PC-9 (cell line): Measurements from ENCODE around the gene ADGRL3. TPM values are rescaled to one million over a fixed set of nuclear protein-coding genes. Genes with fewer than 3 reads are reported as not detected.

ENCODE experiments used
- BruUV-seq: library from RNA; stranded (reverse); fragments of 400-500 nt; replicated peaks from 2 replicates; lab custom pipeline; 2021; lab: Mats Ljungman, UMichigan
- CTCF ChIA-PET: fragments of 300-600 bp; sonication (Branson Sonifier 250); formaldehyde crosslinking; loops from one replicate; lab custom pipeline; 2022; ENCODE audit warnings: antibody characterized with exemption; lab: Charles Lee
- POLR2A ChIA-PET: fragments of 300-600 bp; sonication (Branson Sonifier 250); formaldehyde crosslinking; loops from one replicate; lab custom pipeline; 2022; ENCODE audit warnings: antibody characterized with exemption; ENCODE audit not compliant: unreplicated experiment; lab: Charles Lee
- DNase-seq, 2 experiments: peaks; one replicate each; pipeline versions ENCODE4 v3.0.0 to v3.0.0-alpha.2; 2015 to 2022; ENCODE audit warnings: mixed read lengths in 1 of 2
- H2AFZ ChIP-seq: fragments of 200-600 bp; sonication (generic); 2 replicates; pipeline ENCODE4 v1.8.1; 2017; ENCODE audit warnings: antibody characterized with exemption
- H3F3A ChIP-seq: fragments of 200-600 bp; sonication (generic); 2 replicates; pipeline ENCODE4 v1.8.1; 2017; ENCODE audit warnings: antibody characterized with exemption, mild to moderate bottlenecking, low read depth; ENCODE audit not compliant: insufficient read depth
- H3K27ac ChIP-seq: fragments of 200-600 bp; sonication (generic); 2 replicates; pipeline ENCODE4 v1.6.1; 2016; ENCODE audit warnings: mixed run types
- H3K27me3 ChIP-seq: fragments of 200-600 bp; sonication (generic); 2 replicates; pipeline ENCODE4 v1.6.1; 2016; ENCODE audit warnings: low read depth, mixed run types; ENCODE audit not compliant: insufficient read depth
- H3K36me3 ChIP-seq: fragments of 200-600 bp; sonication (generic); 2 replicates; pipeline ENCODE4 v1.6.1; 2016; ENCODE audit warnings: low read depth, mixed run types
- H3K4me1 ChIP-seq: fragments of 200-600 bp; sonication (generic); replicated peaks from 2 replicates; pipeline ENCODE4 v1.6.1; 2016; ENCODE audit warnings: mixed run types; ENCODE audit not compliant: insufficient read depth
- H3K4me2 ChIP-seq: fragments of 200-600 bp; sonication (generic); 2 replicates; pipeline ENCODE4 v1.6.1; 2017; ENCODE audit warnings: mixed run types
- H3K4me3 ChIP-seq: fragments of 200-600 bp; sonication (generic); 2 replicates; pipeline ENCODE4 v1.6.1; 2016; ENCODE audit warnings: mixed run types
- H3K79me2 ChIP-seq: fragments of 200-600 bp; sonication (generic); 2 replicates; pipeline ENCODE4 v1.6.1; 2017; ENCODE audit warnings: low read depth, mixed run types
- H3K9me2 ChIP-seq: fragments of 200-600 bp; sonication (generic); 2 replicates; pipeline ENCODE4 v1.8.1; 2017; ENCODE audit warnings: mild to moderate bottlenecking; ENCODE audit not compliant: insufficient read depth
- H3K9me3 ChIP-seq: fragments of 200-600 bp; sonication (generic); 2 replicates; pipeline ENCODE4 v1.8.1; 2016; ENCODE audit warnings: low read depth; ENCODE audit not compliant: insufficient read depth
- H4K20me1 ChIP-seq: fragments of 200-600 bp; sonication (generic); 2 replicates; pipeline ENCODE4 v1.8.1; 2017; ENCODE audit not compliant: insufficient read depth
- EZH2 ChIP-seq: fragments of 200-600 bp; sonication (generic); IDR thresholded peaks from 2 replicates; pipeline ENCODE4 v1.8.0; 2017; ENCODE audit warnings: antibody characterized with exemption, low read depth
- intact Hi-C: fragments of 100-400 bp; cut with micrococcal nuclease; formaldehyde crosslinking; loops from one replicate; pipeline ENCODE4 v1.10.0; 2022; ENCODE audit not compliant: unreplicated experiment
- total RNA-seq: library from RNA; stranded (reverse); gene quantifications from 2 replicates; pipeline ENCODE4 v1.2.3, GENCODE V29; 2021
- TF ChIP-seq, protein P1 (sequence below): fragments of 200-600 bp; sonication (generic); conservative IDR thresholded peaks from 2 replicates; pipeline ENCODE4 v1.6.1; 2017; ENCODE audit warnings: mixed run types, antibody characterized with exemption, mild to moderate bottlenecking, moderate library complexity

ADGRL3 gene
- total RNA-seq, 1 experiment from 2014 or later = 1.6 TPM

DNA sequence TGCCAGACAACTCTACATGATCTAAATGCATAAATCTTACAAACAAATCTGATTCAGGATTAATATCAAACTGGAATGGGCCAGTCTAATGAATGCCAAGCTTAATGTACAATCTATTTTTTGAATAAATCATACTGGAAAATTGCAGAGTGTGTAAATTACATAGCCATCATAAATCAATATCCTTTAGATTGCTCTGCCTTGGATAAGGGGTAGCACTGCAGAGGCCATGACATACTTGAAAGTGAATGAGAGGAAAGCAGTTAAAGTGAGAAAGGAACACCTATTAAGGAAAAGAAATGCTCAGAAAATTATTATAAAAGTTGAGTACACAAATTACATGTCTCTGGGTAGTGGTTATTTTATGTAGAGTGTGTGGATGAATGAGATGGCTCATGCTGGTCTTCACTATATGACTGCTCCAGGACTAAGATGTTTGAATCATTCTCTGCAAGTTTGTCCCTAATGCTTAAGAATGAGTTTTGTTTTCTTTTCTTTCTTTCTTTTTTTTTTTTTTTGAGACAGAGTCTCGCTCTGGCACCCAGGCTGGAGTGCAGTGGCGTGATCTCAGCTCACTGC, 100.2 kb downstream of the ADGRL3 start:
- Histone ChIP-seq H3K27ac (no peak overlapping the region), H2AFZ (no peak overlapping the region), H3F3A (no peaks in the 10 kb centered on the region), H3K4me3 (no peak overlapping the region), H3K27me3 (no peaks in the 10 kb centered on the region), H3K79me2 (no peaks in the 10 kb centered on the region), H3K9me2 (no peaks in the 10 kb centered on the region), H3K9me3 (no peaks in the 10 kb centered on the region), H4K20me1 (no peaks in the 10 kb centered on the region), H3K36me3 (no peaks in the 10 kb centered on the region), H3K4me2 (no peak overlapping the region), H3K4me1 (no peaks in the 10 kb centered on the region)
- TF ChIP-seq, protein P1, sequence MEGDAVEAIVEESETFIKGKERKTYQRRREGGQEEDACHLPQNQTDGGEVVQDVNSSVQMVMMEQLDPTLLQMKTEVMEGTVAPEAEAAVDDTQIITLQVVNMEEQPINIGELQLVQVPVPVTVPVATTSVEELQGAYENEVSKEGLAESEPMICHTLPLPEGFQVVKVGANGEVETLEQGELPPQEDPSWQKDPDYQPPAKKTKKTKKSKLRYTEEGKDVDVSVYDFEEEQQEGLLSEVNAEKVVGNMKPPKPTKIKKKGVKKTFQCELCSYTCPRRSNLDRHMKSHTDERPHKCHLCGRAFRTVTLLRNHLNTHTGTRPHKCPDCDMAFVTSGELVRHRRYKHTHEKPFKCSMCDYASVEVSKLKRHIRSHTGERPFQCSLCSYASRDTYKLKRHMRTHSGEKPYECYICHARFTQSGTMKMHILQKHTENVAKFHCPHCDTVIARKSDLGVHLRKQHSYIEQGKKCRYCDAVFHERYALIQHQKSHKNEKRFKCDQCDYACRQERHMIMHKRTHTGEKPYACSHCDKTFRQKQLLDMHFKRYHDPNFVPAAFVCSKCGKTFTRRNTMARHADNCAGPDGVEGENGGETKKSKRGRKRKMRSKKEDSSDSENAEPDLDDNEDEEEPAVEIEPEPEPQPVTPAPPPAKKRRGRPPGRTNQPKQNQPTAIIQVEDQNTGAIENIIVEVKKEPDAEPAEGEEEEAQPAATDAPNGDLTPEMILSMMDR = no peak
- TF ChIP-seq EZH2 = no peak
- ChIA-PET CTCF (no interaction called here), POLR2A (no interaction called here)
- intact Hi-C loops = no loop called here
- BruUV-seq = no TSS peak
- DNase-seq = no peak

DNA sequence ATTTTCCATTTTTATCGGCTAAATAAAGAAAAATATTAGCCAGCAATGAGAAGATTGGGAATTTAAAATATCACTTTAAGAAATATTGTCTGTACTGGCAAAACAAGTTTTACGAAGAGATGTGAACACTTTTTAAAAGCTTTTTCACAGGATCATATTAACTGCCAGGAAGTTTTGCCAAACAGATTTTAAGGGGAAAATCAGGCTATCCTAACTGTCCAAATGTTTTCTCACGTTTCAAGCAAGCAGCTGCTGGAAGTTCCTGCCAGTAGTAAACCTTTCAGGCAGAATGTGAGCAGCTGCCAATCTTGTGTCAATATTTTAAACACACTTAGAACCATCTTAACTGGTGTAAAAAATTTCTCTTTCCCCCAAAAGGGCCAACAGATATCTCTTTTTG, 101.1 kb downstream of the ADGRL3 start:
- Histone ChIP-seq H2AFZ (no peak overlapping the region), H3K27me3 (no peaks in the 10 kb centered on the region)
- POLR2A ChIA-PET = no interaction called here

DNA sequence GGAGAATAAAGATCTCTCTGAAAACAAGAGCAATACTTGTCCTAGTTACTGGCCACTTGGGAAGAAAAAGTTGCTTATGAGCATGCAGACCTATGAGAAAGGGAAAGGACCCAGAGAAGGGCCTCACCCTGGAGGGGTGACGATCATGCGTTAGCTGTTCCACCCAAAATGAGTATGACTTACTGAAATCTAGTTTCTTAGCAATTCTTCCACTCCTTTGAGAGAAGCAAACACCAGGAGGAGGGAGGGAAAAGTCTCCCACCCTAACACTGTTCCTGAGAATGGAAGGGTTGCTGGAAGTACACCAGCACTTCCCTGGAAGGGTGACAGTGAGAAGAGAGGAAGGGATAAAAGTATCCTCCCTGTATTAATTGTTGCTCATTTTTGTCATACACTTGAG, 107.9 kb downstream of the ADGRL3 start:
- no peak for TF ChIP-seq EZH2
- TF ChIP-seq, protein P1 = no peak
- H2AFZ ChIP-seq = no peak overlapping the region
- BruUV-seq = no TSS peak
- H3K9me2 ChIP-seq = no peaks in the 10 kb centered on the region
- no peaks in the 10 kb centered on the region for H3K9me3 ChIP-seq
- no peak for DNase-seq
- H4K20me1 ChIP-seq = no peaks in the 10 kb centered on the region
- POLR2A ChIA-PET = no interaction called here
- no peaks in the 10 kb centered on the region for H3K36me3 ChIP-seq
- intact Hi-C loops = no loop called here
- no peak overlapping the region for H3K27ac ChIP-seq
- no peak overlapping the region for H3K4me3 ChIP-seq
- no peaks in the 10 kb centered on the region for H3F3A ChIP-seq
- no peak overlapping the region for H3K4me2 ChIP-seq
- H3K4me1 ChIP-seq = no peaks in the 10 kb centered on the region
- H3K79me2 ChIP-seq = no peaks in the 10 kb centered on the region
- CTCF ChIA-PET = no interaction called here
- H3K27me3 ChIP-seq = no peaks in the 10 kb centered on the region

More for the DNA sequence above, 101.1 kb downstream of the ADGRL3 start:
- H3K9me2 ChIP-seq = no peaks in the 10 kb centered on the region
- no peak overlapping the region for H3K27ac ChIP-seq
- H3K9me3 ChIP-seq = no peaks in the 10 kb centered on the region
- TF ChIP-seq, protein P1 = no peak
- TF ChIP-seq EZH2 = no peak
- no peaks in the 10 kb centered on the region for H3F3A ChIP-seq
- CTCF ChIA-PET = no interaction called here
- intact Hi-C loops = no loop called here
- no peaks in the 10 kb centered on the region for H4K20me1 ChIP-seq
- no peak overlapping the region for H3K4me3 ChIP-seq
- no peak overlapping the region for H3K4me2 ChIP-seq
- H3K79me2 ChIP-seq = no peaks in the 10 kb centered on the region
- H3K4me1 ChIP-seq = no peaks in the 10 kb centered on the region
- no TSS peak for BruUV-seq
- H3K36me3 ChIP-seq = no peaks in the 10 kb centered on the region
- no peak for DNase-seq
